Activated CD4-positive, alpha-beta memory T cell treated with anti-CD3 and anti-CD28 coated beads, Interleukin-2, amount 10 ng/mL, durations not matched to agents 7 days and 5 days (primary cell): Measurements from ENCODE around the gene TRPM4. TPM values are rescaled to one million over a fixed set of nuclear protein-coding genes. Genes with fewer than 3 reads are reported as not detected.
A peak's percentile ranks its signal among the peaks of the same experiment; 100 is the strongest.
"Not testable (repeated sequence)": the region's sequence is repeated elsewhere in the genome, so short reads cannot be mapped to it uniquely, and the experiment has no call there.

ENCODE experiments used
- CTCF ChIA-PET: fragments of 350-600 bp; sonication (Branson Sonifier 250); formaldehyde crosslinking; loops from one replicate; lab custom pipeline; 2021; ENCODE audit warnings: antibody characterized with exemption, inconsistent platforms; lab: Charles Lee
- POLR2A ChIA-PET: fragments of 350-600 bp; sonication (Branson Sonifier 250); formaldehyde crosslinking; loops from one replicate; lab custom pipeline; 2021; ENCODE audit warnings: antibody characterized with exemption; lab: Charles Lee
- DNase-seq: peaks from one replicate; pipeline ENCODE4 v3.0.0-alpha.2; 2020
- H3K27ac Mint-ChIP-seq: one replicate; pipeline ENCODE4 v1.8.0; 2021; ENCODE audit warnings: mild to moderate bottlenecking, mixed read lengths
- H3K27me3 Mint-ChIP-seq: one replicate; pipeline ENCODE4 v1.8.0; 2021; ENCODE audit warnings: mixed read lengths
- H3K36me3 Mint-ChIP-seq: one replicate; pipeline ENCODE4 v1.8.0; 2021; ENCODE audit warnings: low read depth, mixed read lengths
- H3K4me1 Mint-ChIP-seq: one replicate; pipeline ENCODE4 v1.8.0; 2021; ENCODE audit warnings: mixed read lengths
- H3K4me3 Mint-ChIP-seq: one replicate; pipeline ENCODE4 v1.8.0; 2021; ENCODE audit warnings: mild to moderate bottlenecking, mixed read lengths
- H3K9me3 Mint-ChIP-seq: one replicate; pipeline ENCODE4 v1.8.0; 2021; ENCODE audit warnings: mixed read lengths
- total RNA-seq, 2 experiments: library from RNA; stranded (reverse); gene quantifications; one replicate each; pipeline ENCODE4 v1.2.3, GENCODE V29; 2021

Gene TRPM4
- total RNA-seq, 2 experiments from 2014 or later: 0.58 TPM; not detected in 1

DNA sequence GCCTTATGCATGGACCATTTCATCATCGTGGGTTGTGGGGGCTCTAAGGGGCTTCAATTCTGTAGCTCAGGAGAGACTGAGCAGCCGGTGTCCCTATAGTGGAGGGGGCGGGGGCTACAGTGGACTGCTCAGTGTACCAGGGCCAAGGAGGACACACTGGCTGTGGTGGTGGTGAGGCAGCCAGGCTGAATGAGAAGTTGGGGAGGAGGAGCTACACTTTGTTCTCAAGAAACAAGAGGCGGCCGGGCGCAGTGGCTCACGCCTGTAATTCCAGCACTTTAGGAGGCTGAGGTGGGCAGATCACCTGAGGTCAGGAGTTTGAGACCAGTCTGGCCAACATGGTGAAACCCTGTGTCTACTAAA lies 11.2 kb upstream of the TRPM4 start:
- H3K4me3 Mint-ChIP-seq, H3K36me3 Mint-ChIP-seq, H3K9me3 Mint-ChIP-seq, POLR2A ChIA-PET, DNase-seq, H3K27ac Mint-ChIP-seq: not testable (repeated sequence)
- H3K4me1 Mint-ChIP-seq: peaks cover 41% of the 10 kb centered on the region
- peaks cover 49% of the 10 kb centered on the region for H3K27me3 Mint-ChIP-seq
- CTCF ChIA-PET: interaction anchor here (0.7 to 3.7 kb wide), 7 partner anchors 19 to 153 kb away, joined by 3 to 20 read pairs (median 5); partner anchors contain the start of genes GYS1, LIN7B and RUVBL2

DNA sequence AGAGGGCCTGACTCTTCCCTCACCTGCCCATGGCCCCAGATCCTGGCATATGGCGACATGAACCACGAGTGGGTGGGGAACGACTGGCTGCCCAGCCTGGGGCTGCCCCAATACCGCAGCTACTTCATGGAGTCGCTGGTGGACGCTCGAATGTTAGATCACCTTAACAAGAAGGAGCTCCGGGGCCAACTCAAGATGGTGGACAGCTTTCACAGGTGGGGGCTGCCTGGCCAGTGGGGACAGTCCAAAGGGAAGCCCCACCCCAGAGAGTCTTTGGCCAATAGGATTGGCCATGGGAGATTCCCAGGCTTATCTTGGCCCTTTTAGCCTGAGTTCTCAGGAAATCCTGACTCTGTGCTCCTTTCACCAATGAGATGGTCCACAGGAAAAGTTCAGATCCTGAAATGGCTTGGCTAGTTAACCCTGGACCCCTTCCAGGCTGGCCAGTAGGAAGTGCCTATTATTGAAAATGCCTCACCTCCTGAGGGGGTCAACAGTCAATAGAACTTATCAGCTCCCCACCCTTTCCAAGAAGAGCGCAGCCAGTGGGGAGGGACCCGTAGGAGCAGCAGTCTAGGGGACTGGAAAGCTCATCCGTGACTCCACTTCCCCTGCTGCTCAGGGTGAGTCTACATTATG lies 9.4 kb upstream of the TRPM4 start:
- no peak for DNase-seq
- POLR2A ChIA-PET: interaction anchor here (0.6 kb wide), 1 partner anchor 19 kb away, joined by 3 read pairs; no protein-coding TSS in a partner anchor
- H3K36me3 Mint-ChIP-seq: no peaks in the 10 kb centered on the region
- peak overlapping the region; percentile 51 for H3K4me3 Mint-ChIP-seq
- CTCF ChIA-PET: no interaction called here
- H3K9me3 Mint-ChIP-seq: no peaks in the 10 kb centered on the region
- H3K27ac Mint-ChIP-seq: no peak overlapping the region
- H3K4me1 Mint-ChIP-seq: peaks cover 41% of the 10 kb centered on the region
- H3K27me3 Mint-ChIP-seq: peaks cover 48% of the 10 kb centered on the region

DNA sequence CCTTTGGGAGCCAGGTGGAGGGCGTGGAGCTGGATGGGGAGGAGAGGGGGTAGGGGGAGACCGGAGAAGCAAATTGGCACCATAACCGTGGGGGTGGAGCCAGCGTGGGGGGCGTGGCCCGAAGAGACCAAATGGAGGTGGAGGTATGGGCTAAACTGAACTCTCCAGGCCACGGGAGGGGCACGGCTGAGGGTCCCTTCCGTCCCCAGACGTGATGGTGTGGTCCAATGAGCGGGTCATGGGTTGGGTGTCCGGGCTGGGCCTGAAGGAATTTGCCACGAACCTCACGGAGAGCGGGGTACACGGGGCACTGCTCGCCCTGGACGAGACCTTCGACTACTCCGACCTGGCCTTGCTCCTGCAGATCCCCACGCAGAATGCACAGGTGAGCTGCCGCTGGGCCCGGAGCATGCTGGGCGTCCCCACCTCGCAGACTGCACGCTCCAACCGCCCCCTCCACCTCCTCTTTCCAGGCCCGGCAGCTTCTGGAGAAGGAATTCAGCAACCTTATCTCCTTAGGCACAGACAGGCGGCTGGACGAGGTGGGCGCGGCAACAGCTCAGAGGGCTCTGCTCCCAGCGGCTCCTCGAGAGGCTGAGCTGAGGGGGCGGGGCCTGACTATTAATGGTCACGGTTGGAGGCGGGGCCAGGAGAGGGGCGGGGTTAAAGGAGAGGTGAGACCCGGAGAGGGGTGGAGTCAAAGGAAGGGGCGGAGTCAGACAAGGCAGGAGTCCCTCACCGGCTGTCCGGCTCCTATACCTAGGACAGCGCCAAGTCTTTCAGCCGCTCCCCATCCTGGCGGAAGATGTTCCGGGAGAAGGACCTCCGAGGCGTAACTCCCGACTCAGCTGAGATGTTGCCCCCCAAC lies 8.6 kb upstream of the TRPM4 start:
- Mint-ChIP-seq H3K4me1 (peaks cover 41% of the 10 kb centered on the region), H3K27ac (no peak overlapping the region), H3K4me3 (peak overlapping the region; percentile 56), H3K27me3 (peaks cover 56% of the 10 kb centered on the region), H3K9me3 (no peaks in the 10 kb centered on the region), H3K36me3 (no peaks in the 10 kb centered on the region)
- peak; percentile 86 for DNase-seq
- POLR2A ChIA-PET: interaction anchor here (0.5 to 1.3 kb wide), 4 partner anchors 19 to 758 kb away, joined by 3 to 4 read pairs (median 4); partner anchors contain the start of genes KDELR1 and LIN7B
- CTCF ChIA-PET: interaction anchor here (1.0 to 1.2 kb wide), 2 partner anchors 35 to 156 kb away, joined by 3 to 4 read pairs; partner anchors contain the start of genes GYS1, LIN7B and RUVBL2

DNA sequence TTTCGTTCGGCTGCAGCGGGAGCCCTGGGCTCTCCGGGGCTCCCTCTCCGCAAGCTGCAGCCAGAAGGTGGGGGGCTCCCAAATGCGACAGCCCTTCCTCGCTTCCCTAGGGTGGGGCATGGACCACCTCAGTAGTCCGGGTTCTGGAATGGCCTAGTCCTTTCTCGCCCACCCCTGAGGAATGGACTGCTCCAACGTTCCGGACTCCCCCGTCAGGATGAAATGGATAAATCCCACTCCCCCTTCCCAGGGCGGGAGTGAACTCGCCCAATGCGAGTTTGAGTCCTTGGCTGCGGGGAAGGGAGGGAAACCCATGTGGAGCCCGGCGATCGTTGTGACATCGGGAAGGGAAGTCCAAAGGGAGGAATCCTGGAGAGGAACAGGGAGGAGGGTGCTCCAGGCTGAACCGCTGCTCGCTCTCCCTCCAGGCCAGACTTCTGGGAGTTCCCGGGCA lies 7.9 kb upstream of the TRPM4 start:
- no peaks in the 10 kb centered on the region for H3K36me3 Mint-ChIP-seq
- H3K4me1 Mint-ChIP-seq: peaks cover 41% of the 10 kb centered on the region
- H3K27me3 Mint-ChIP-seq: peaks cover 62% of the 10 kb centered on the region
- no peaks in the 10 kb centered on the region for H3K9me3 Mint-ChIP-seq
- no peak for DNase-seq
- ChIA-PET POLR2A (interaction anchor here (0.5 to 1.3 kb wide), 3 partner anchors 21 to 759 kb away, joined by 3 to 4 read pairs (median 4); partner anchors contain the start of genes KDELR1 and LIN7B), CTCF (interaction anchor here (1.0 to 1.2 kb wide), 2 partner anchors 35 to 156 kb away, joined by 3 to 4 read pairs; partner anchors contain the start of genes GYS1, LIN7B and RUVBL2)
- H3K27ac Mint-ChIP-seq: no peak overlapping the region
- H3K4me3 Mint-ChIP-seq: peak overlapping the region; percentile 70

DNA sequence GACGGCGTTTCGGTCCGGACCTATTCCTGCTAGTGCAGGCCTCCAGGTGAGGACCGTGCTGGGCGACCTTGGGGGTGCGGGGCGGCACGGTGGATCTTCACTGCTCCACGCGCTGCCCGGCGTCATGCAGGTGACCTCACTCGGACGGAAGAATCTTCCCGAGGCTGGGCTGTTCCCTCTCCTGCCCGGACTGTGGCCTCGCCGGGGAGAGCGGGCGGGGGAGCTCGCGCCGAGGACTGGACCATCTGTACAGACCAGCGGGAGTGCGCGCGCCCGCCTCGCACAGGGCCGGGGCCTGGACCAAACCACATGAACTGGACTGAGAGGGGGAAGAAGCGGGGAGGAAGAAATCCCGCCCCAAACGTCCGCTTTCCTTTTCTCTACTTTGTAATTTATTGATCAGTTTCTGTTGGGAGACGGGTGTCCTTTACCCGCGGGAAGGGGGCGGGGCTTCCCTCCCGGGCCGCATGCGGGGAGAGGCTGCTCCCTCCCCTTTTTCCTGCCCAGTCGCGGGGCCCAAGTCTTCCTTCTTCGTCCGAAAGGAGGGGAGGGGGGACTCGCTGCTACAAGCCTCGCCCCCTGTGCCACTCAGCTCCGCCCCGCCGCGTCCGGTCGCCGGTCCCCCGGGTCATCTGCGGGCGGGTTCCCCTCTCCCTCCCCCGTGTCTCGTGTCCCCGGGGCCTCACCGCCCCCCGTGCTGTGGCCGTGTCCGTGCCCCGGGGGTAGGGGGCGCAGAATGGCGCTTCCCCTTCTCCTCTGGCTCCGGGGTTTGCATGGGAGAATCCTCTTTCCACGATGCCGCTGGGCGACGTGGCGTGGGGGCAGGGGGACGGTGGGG lies 7.3 kb upstream of the TRPM4 start:
- Mint-ChIP-seq H3K4me1 (peaks cover 38% of the 10 kb centered on the region), H3K27ac (no peak overlapping the region), H3K36me3 (no peaks in the 10 kb centered on the region), H3K27me3 (peaks cover 64% of the 10 kb centered on the region), H3K9me3 (no peaks in the 10 kb centered on the region), H3K4me3 (peak overlapping the region; percentile 70)
- peak; percentile 56 for DNase-seq
- POLR2A ChIA-PET: interaction anchor here (1.2 to 1.3 kb wide), 2 partner anchors 22 to 36 kb away, joined by 4 read pairs; partner anchors contain the start of gene LIN7B
- CTCF ChIA-PET: interaction anchor here (0.6 to 2.2 kb wide), 4 partner anchors 23 to 157 kb away, joined by 3 to 6 read pairs (median 6); partner anchors contain the start of genes GYS1 and RUVBL2

DNA sequence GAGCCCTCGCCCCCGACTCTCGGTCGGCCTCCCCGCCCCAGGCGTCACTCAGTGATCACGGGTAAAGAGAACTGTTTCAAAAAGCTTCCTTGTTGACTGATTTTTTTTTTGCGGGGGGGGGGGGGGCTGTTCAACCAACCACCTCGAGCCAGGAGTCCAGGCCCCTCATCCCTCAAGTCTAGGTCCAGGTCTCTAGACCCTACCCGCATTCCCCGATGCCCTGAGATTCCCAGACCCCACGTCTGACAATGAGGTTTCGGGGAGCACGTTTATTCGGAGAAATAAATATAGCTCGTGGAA lies 6.7 kb upstream of the TRPM4 start:
- H3K27ac Mint-ChIP-seq: no peak overlapping the region
- H3K4me3 Mint-ChIP-seq: no peak overlapping the region
- no peaks in the 10 kb centered on the region for H3K9me3 Mint-ChIP-seq
- H3K36me3 Mint-ChIP-seq: no peaks in the 10 kb centered on the region
- ChIA-PET POLR2A (no interaction called here), CTCF (interaction anchor here (0.6 to 2.2 kb wide), 4 partner anchors 24 to 157 kb away, joined by 3 to 6 read pairs (median 6); partner anchors contain the start of genes GYS1 and RUVBL2)
- H3K27me3 Mint-ChIP-seq: peaks cover 66% of the 10 kb centered on the region
- no peak for DNase-seq
- peaks cover 33% of the 10 kb centered on the region for H3K4me1 Mint-ChIP-seq

DNA sequence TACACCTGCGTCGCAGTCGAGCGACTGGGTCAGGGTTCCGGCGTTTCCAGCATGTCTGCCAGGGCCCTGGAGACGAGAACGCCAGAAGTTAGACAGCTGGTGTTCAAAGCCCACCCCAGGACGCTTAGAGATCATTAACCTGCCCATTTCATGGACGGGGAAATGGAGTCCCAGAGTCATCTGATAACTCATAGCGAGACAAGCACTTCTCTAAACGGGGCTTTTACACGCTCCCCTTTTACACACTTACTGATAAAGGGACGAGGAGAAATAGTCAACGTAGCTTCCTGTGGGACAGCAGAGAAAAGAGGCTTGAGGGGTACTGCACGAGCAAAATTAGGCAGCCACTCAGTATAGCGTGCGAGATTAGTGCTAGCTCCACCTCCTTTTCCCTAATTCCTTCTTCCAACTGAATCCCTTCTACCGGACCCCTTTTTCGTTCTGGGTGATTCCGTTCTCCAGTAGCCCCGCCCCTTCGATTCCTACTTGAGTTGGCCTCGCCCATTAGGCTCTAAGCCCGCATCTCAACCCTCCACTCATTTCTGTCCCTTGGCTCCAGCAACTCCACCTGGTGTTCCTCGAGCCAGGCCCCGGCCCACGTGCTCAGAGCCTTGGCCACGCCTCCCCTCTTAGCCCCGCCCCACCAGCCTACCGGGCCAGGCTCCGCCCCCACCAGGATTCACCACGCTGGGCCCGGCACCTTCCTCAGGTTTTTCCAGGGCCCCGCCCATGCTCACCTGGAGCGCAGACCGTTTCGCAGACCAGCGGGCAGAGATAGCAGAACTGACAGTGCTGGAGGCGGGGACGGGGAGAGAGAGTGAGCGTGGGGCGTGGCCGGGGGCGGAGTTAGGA lies 6.1 kb upstream of the TRPM4 start:
- Mint-ChIP-seq H3K27ac (no peak overlapping the region), H3K27me3 (peaks cover 67% of the 10 kb centered on the region), H3K36me3 (no peaks in the 10 kb centered on the region), H3K4me3 (no peak overlapping the region), H3K4me1 (peaks cover 33% of the 10 kb centered on the region), H3K9me3 (no peaks in the 10 kb centered on the region)
- ChIA-PET POLR2A (no interaction called here), CTCF (interaction anchor here (0.6 to 2.2 kb wide), 4 partner anchors 24 to 158 kb away, joined by 3 to 6 read pairs (median 6); partner anchors contain the start of genes GYS1 and RUVBL2)
- DNase-seq: peak; percentile 33

DNA sequence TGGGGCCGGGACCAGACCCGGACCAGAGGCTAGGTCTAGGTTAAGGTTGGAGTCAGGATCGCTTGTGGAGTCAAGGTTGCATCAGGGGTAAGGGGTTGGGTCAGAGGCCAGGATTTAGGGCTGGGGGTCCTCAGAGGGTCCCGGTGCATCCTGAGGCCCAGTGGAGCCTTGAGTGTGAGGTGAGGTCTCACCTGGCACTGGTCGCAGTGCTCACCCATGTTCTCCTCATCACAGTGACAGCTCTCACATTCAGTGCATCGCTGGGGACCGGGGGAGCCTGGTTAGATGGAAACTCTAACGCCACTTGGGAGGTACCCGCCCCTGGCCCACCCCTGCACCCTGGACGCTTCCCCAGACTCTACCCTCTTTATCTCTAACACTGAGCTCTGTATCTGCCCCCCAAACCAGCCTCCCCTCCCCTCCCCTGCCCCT lies 5.5 kb upstream of the TRPM4 start:
- Mint-ChIP-seq H3K4me3 (no peak overlapping the region), H3K4me1 (peaks cover 33% of the 10 kb centered on the region), H3K36me3 (no peaks in the 10 kb centered on the region), H3K9me3 (no peaks in the 10 kb centered on the region), H3K27me3 (peaks cover 64% of the 10 kb centered on the region), H3K27ac (no peak overlapping the region)
- POLR2A ChIA-PET: no interaction called here
- CTCF ChIA-PET: interaction anchor here (2.2 kb wide), 1 partner anchor 55 kb away, joined by 6 read pairs; no protein-coding TSS in a partner anchor
- no peak for DNase-seq

DNA sequence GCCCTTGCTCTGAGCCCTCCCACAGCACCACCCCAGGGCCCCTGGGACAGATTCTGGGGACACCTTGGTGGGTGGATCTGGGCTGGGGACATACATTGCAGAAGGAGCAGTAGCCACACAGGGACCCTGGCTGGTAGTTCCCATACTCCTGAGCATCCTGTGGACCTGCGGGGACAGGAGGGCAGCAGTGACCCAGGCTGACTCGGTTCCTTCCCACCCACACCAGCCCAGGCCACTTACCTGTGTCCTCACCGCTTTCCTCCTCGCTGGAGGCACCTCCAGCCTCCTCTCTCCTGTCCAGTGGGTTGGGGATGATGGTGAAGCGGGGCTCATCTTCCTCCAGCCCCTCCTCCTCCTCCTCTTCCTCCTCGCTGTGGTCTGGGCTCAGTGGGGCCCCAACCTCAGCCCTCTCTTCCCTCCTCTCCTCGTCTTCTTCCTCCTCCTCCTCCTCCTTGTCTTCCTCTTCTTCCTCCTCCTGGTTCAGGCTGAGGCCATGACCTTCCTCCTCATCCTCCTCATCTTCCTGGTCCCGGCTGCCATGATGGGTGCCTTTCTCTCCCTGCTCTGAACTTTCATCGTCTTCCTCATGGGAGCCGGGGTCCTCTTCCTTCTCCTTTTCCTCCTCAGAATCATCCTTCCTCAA lies 4.3 kb upstream of the TRPM4 start:
- DNase-seq: no peak
- no peaks in the 10 kb centered on the region for H3K9me3 Mint-ChIP-seq
- ChIA-PET POLR2A (no interaction called here), CTCF (interaction anchor here (0.6 kb wide), 1 partner anchor 22 kb away, joined by 5 read pairs; no protein-coding TSS in a partner anchor)
- peaks cover 63% of the 10 kb centered on the region for H3K27me3 Mint-ChIP-seq
- H3K36me3 Mint-ChIP-seq: no peaks in the 10 kb centered on the region
- no peak overlapping the region for H3K4me3 Mint-ChIP-seq
- H3K4me1 Mint-ChIP-seq: peaks cover 36% of the 10 kb centered on the region
- H3K27ac Mint-ChIP-seq: no peak overlapping the region

DNA sequence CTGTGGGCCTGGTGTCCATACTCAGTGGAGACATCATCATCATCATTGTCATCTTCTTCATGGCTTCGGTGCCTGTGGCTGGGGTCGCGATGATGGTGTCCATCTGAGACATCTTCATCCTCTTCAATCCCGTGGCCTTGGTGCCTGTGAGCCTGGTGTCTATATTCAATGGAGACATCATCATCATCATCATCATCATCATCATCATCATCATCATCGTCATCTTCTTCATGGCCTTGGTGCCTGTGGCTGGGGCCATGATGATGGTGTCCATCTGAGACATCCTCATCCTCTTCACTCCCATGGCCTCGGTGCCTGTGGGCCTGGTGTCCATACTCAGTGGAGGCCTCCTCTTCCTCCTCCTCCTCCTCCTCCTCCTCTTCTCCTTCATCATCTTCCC lies 3.3 kb upstream of the TRPM4 start:
- DNase-seq: no peak
- Mint-ChIP-seq H3K9me3 (no peaks in the 10 kb centered on the region), H3K27ac (no peak overlapping the region), H3K4me3 (no peak overlapping the region), H3K36me3 (no peaks in the 10 kb centered on the region), H3K4me1 (peaks cover 31% of the 10 kb centered on the region), H3K27me3 (peaks cover 59% of the 10 kb centered on the region)
- ChIA-PET POLR2A (no interaction called here), CTCF (no interaction called here)
